NCI-H2171 (cell line): ENCODE data around the gene RTF2.
"Not testable (repeated sequence)": the region's sequence is repeated elsewhere in the genome, so short reads cannot be mapped to it uniquely, and the experiment has no call there.

Experiments used
- DNase-seq: peaks from one replicate; lab custom pipeline; 2025; lab: John Stamatoyannopoulos, UW

Gene RTF2

DNA sequence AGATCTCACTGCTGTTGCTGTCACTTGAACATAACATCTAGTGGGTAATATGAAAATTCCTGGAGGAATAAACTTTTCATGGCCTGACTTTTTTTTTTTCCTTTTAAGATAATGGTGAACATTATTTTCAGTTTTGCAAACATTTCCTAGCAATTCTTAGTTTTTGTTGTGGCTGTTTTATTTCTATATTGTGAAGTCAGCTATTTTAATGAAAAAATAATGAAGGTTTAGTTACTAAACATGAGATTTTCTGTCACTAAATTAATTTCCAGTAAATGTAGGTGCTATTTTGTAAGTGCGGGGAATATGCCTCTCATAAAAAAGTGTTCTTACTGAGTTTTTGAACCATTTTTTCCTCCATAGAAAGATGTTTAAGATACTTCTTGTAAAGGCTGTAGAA is 32.7 kb downstream of the RTF2 start:
- no peak for DNase-seq

DNA sequence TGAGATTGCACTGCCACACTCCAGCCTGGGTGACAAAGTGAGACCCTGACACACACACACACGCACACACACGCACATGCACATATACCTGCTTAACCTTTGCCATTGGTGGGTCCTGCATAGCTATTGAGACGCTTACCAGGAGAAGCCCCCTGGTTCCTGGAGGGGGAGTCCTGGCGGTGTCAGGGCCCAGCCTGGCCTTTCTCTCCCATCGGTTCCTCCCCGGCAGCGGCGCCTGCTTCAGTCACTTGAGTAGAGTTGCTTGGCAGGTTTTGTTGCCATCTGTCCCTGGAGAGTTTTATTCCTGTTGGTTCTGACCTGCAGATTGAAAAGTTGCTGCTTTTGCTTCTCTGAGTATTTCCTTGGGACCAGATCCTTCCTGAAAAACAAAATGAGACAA is 35.5 kb downstream of the RTF2 start:
- no peak for DNase-seq

DNA sequence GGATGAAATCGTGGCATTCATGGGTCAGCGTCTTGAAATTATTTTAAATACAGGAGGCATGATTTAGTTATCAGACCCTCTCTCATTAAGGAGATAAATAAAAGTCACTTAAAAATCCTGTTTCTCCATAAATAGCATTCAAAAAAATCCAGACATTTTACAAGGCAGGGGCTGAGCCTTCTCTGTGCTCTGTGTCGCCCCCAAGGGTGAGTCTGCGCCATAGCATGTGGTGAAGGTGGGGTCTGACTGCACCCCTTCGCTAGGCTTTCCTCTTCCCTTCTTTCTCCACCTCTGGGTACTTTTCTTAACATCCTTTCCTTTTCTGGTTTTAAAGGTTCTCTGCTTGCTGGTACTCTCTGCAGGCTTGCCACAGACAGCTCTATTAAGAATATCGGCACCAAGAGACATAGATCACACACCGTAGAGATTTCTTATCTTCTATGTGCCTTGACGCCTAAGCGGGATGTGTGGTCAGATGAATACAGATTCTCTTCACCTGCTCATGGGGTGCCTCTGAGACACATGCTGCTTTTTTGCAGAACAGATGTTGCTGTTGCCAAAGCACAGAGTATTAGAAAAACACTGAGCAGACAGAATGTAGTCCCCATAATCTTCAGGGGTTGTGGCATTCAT is 36.1 kb downstream of the RTF2 start:
- no peak for DNase-seq

DNA sequence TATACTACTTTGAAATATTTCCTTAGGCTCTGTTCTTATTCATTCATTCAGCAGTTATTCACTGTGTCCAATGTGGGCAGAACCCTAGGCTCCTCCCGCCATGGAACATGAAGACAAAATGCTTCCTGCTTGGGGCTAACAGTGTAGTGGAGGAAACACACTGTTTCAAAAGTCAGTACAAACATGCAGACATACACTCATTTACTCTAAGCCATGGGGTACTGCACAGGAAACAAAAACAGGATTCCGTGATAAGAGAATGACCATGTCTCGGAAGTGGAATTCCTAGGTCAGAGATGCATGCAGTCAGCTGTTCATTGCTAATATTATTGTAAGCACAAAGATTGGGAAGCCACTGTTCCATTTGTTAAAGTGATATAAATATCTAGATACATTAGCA is 37.7 kb downstream of the RTF2 start:
- DNase-seq = no peak

DNA sequence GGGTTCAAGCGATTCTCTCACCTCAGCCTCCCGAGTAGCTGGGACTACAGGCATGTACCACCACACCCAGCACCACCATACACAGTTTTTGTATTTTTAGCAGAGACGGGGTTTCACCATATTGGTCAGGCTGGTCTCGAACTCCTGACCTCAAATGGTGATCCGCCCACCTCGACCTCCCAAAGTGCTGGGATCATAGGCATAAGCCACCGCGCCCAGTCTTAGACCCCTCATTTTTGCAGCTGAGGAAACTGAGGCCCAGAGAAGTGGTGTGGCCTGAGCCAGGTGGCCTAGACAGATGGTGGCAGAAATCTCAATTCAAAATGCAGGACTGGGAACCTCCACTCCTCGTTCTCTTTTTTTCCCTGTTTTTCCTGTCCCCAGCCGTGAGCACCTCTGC is 43.5 kb downstream of the RTF2 start:
- DNase-seq = no peak

DNA sequence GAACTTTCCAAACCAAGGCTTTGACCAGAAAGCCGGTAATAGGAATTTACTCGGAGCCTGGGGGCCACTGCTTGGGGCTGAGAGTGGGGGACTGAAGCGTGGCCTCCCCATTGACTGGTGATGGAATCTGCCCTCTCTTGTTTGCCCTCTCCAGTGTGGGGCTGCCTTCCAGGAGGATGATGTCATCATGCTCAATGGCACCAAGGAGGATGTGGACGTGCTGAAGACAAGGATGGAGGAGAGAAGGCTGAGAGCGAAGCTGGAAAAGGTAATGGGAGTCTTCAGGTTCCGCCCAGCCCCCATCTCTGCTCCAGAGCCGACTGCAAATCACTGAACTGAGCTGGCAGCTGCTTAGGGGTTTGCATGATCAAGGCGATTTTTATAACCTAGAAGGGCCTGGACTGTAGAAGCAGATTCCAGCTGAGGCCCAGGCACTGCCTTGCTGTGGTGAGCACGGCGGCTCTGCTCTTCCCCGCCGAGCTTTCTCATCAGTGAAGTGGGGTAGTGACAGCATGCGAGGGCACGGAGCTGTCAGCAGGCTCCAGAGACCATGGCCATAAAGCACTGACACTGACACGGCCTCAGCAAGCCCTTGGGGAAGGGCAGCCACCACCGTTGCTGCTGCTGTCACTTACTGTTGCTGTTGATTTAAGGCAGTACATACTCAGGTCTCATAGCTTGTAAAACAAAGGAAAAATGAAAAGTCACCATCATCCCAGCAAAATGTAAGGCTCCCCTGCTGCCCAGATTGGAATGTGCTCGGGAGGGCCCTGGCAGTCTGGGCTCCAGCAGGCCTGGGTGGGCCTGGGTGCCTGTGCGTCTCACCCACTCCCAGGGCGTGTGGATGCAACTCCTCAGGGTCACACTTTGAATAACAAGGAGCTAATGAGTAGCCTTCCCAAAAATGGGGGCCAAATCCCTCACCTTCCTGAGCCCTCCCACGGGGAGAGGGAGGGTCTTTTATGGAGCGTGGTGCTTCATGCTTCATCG is 45.0 kb downstream of the RTF2 start:
- no peak for DNase-seq

DNA sequence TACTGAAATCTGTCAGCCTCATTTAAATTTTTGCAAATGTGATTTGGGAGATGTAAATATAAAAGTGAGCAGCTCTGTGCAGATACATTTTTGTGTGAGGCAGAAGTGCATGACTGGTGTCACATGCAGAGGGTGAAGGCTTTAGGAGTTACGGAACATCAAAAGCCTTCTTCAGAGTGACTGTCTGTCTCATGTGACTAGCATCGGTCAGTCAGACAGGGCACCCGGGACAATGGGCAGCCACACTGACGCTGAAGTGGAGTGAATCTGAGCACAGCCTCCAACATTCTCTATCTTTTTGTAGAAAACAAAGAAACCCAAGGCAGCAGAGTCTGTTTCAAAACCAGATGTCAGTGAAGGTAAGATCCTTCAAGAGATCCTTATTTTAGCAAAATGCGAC is 48.2 kb downstream of the RTF2 start:
- no peak for DNase-seq

DNA sequence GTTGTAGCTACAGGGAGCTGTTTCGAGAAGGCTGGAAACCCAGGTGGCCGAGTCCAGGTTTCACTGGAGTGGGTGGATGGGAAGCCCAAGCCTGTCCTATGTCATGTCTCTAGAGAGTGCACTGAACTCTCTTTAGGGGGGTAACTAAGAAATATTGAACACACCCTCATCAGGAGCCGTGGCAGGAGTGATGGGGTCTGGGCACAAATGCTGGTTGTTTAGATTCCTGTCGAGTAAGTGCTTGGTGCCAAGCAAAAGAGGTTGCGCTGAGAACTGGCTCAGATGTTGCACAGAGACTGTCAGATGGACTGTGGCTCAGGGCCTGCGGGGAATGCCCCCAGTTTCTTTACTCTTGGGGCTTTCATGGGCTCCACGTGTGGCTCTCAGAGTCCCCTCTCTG is 48.8 kb downstream of the RTF2 start:
- DNase-seq = no peak

DNA sequence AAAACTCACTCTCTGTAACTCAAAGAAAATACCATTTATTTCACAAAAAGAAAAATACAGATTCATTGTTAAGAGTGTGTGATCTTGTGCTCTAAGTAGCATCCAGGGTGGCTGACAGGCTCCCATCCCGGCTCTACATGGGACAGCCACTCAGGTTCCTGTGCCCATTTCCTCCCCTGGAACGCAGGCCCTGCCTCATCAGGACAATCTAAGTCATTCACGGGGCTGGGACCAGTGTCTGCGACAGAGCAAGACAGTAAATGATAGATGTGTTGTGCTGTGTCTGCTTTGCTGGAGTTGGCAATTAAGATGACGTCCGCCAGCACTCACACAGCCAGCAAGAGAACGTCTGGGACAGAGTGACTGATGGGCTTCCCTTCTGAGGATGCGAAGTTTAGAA is 49.2 kb downstream of the RTF2 start:
- no peak for DNase-seq

DNA sequence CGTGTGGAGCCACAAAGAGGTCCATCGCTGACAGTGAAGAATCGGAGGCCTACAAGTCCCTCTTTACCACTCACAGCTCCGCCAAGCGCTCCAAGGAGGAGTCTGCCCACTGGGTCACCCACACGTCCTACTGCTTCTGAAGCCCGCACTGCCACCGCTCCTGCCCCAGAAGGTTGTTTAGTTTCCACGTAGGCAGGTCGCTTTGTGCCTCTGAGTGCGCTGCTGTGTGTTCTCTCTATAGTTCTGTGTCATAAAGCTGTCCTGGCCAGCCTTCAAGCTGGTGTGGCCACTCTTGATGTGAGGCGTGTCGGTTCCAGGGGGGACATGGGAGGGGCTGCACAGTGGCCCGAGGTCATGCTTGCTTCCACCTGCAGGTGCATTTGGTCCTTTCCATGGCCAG is 49.7 kb downstream of the RTF2 start:
- no peak for DNase-seq

DNA sequence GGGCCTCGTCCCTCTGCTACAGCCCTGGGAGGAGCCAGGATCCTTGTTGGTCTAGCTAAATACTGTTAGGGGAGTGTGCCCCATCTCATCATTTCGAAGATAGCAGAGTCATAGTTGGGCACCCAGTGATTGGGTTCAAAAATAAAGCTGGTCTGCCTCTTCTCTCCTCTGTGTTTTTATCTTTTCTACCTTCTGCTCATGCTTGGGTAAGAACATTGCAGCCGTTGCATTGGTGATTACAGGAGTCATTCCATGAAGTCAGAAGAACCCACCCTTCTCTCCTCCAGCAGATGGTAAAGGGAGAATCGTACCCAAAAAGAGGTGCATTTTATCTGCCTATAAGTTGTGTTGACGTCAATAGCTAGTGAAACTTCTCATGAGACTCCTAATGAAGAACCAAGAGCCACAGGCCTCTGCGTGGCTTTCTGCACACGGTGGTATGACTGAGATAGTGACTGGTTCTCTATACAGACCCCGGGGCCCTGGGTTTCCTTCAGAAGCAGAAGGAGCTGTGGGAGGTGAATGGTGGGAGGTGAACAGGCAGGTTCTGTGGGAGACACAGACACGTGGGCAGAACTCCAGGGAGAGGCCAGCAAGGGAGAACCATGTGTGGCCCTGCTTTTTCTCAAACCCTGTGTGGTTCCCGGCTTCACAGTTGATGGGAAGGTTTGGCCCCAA is 50.4 kb downstream of the RTF2 start:
- no peak for DNase-seq

DNA sequence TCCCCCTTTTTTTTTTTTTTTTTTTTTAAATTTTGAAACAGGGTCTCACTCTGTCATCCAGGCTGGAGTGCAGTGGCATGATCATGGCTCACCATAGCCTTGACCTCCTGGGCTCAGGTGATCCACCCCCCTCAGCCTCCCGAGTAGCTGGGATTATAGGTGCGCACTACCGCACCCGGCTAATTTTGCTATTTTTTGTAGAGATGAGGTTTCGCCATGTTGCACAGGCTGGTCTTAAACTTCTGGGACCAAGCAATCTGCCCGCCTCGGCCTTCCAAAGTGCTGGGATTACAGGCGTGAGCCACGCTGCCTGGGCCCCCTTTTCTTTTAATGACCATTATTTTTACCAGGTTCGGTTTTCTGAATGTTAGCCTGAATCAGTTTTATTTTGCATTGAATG is 51.1 kb downstream of the RTF2 start:
- DNase-seq = no peak

DNA sequence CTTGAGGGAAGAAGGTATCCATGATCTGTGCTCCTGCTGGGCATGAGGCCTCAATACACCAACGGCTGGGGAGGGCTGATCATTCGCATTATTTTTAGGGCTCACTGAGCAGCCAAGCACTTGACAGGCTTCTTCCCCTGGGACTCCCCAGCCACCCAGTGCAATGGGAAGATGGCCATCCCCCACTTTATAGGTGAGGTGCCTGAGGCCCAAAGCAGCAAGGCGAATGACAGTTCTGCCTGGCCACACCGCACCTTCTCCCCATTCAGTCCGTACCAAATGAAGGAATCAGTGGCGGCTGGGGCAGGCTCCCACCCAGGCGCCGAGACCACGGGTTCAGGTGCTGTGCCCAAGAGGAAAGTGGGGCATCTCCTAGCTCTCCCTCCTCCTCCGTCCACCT is 51.8 kb downstream of the RTF2 start:
- DNase-seq = no peak

DNA sequence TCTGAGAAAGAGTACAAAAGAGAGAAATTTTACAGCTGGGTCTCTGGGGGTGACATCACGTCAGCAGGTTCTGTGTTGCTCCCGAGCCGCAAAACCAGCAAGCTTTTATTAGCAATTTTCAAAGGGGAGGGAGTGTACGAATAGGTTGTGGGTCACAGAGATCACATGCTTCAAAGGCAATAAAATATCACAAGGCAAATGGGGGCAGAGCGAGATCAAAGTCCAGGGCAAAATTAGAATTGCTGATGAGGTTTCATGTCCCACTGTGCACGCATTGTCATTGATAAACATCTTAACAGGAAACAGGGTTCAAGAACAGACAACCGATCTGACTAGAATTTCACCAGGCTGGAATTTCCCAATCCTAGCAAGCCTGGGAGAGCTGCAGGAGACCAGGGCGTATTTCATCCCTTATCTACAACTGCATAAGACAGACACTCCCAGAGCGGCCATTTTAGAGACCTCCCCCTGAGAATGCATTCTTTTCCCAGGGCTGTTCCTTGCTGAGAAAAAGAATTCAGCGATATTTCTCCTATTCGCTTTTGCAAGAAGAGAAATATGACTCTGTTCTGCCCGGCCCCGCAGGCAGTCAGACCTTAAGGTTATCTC is 52.4 kb downstream of the RTF2 start:
- DNase-seq = not testable (repeated sequence)

DNA sequence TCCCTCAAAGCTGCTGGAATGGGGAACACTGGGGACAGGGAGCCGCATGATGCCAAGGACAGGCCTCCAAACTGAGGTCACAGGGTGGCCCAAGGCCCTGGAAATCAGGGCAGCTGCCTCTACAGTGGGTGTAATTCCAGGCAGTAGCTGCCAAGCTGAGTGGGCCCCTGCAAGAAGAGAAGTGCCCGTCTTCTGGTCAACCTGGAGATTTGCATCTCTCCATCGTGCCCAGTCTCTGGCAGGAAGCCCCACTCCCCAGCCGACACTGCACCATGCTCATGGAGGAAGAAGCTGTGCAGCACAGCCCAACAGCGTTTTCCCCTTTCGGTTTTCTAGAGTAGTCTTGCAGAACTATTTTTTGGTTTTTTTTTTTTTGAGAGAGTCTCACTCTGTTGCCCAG is 53.9 kb downstream of the RTF2 start:
- DNase-seq = no peak

DNA sequence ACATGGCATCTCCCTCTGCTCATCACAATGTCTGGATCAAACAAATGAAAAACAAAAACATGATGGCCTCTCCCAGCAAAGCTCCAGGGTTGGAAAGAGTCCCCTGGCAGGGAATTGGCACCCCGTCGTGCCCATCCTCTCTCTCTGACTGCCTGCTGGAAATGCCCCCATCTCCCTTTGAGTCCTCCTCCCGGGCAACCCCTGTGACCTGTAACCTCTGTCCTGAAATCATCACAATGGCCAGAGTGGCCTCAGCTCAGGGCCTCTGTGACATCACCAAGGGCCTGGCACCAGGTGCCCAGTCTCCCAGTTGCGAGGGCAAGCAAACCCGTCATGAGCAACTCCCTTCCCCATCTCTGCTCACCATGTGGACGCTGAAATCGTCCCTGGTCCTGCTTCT is 56.0 kb downstream of the RTF2 start, which contains the start of gene FAM209A:
Gene FAM209A (plus strand): TSS at position 301 of the 400 bp plus-strand sequence. CDS start 65 bp downstream, at position 366.
- DNase-seq = not testable (repeated sequence)

DNA sequence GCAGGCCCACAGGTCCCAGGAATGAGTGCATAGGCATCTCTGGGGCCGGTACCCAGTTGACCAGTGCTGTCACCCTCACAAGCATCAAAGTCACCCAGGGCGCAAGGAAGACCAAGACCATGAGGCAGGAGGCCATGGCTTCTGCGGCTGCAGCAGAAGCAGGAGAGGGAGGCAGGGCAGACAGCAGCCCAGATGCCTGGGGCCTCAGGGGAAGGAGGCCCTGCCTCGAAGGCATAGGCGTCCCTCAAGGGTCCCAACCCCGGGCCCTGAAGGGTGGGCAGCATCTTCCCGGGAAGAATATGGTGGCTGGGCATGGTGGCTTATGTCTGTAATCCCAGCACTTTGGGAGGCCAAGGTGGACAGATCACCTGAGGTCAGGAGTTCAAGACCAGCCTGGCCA is 59.1 kb downstream of the RTF2 start:
- DNase-seq = no peak

DNA sequence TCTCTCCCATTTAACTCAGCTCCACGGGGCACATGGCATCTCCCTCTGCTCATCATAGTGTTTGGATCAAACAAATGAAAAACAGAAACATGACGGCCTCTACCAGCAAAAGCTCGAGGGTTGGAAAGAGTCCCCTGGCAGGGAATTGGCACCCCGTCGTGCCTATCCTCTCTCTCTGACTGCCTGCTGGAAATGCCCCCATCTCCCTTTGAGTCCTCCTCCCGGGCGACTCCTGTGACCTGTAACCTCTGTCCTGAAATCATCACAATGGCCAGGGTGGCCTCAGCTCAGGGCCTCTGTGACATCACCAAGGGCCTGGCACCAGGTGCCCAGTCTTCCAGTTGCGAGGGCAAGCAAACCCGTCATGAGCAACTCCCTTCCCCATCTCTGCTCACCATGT is 64.5 kb downstream of the RTF2 start, which contains the start of gene FAM209B:
Gene FAM209B (plus strand): TSS at position 301 of the 400 bp plus-strand sequence. CDS start 96 bp downstream, at position 397.
- not testable (repeated sequence) for DNase-seq

DNA sequence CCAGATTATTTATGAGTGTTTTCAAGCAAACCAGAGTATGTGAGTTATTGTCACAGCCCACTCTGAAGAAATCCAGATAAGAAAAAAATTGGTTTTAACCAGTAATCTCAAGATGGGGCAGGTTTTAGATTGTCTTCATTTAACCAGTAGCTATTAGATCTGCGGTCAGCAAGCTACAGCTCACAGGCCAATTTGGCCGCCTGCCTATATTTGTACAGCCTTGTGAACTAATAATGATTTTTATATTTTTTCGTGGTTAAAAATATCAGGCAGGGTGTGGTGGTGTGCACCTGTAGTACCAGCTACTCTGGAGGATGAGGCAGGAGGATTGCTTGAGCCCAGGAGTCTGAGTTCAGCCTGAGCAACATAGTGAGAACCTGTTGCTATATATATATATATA is 69.6 kb downstream of the RTF2 start:
- no peak for DNase-seq

DNA sequence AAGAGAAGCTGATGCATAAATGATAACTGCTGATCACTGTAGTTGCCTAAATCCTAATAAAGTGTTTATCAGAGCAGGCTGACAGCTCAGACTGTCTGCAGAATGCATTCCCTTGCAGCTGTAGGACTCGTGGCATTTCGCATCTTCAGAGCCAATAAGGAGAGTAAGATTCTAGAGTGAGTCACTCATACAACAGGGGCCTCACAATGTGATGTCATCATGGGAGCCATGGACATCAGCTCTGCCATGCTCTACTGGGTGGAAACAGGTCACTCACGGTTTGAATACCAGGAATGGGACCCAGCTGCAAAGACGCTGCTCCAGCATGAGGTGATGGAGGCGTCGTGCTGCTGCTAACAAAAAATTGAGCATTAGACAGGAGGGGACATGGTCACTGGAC is 72.0 kb downstream of the RTF2 start:
- no peak for DNase-seq

DNA sequence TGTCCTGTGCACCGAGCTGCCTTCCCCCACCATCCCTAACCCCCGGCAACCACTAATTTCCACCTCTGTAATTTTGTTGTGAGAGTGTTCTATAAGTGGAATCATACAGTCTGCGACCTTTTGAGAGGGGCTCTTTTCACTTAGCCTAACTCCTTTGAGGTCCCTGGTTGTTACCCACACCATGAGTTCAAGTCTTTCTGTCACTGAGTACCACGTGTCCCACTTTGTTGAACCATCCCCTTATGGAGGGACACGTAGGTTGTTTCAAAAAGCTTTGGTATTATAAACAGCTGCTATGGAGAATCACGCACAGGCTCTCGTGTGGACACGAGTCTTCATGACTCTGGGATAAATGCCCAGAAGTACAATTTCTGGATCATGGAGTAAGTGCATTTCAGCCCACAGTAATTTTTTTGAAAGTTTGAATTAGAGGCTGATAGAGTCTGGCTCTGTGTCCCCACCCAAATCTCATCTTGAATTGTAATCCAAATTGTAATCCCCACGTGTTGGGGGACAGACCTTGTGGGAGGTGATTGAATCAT is 74.1 kb downstream of the RTF2 start:
- DNase-seq = no peak

DNA sequence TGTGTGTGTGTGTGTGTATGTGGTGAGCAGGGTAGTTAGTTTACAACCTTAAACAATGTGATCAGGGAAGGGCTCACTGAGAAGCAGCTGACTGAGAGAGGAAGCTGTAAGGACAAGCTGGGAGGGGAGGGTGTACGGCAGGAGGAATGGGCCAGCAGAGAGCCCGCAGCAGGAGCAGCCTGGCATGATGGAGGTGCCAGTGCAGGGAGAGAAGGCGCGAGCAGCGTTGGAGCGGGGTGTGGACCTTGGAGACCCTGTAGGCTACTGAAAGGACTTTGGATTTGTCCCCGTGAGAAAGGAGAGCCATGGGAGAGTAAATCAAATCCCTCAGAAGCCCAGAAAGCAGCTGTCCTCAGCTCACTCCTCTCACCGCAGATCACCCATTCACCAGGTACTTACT is 83.1 kb downstream of the RTF2 start:
- DNase-seq = no peak
